Kidney (tissue), 14 donors: ENCODE data around the gene MANEAL. TPM values are rescaled to one million over a fixed set of nuclear protein-coding genes. Genes with fewer than 3 reads are reported as not detected.

Experiments used
- DNase-seq, 5 donors: peaks; one replicate each; pipeline ENCODE4 v3.0.0-alpha.2; 2013 to 2020
- FAIRE-seq: peaks from 2 replicates; lab custom pipeline; 2012; peaks lifted over from hg19 to GRCh38; lab: Jason Lieb, UNC
- H3K27ac ChIP-seq, 2 donors: one replicate each; pipeline ENCODE4 v1.7.0; 2013; ENCODE audit warnings: low read depth in 2 of 2, low read length in 2 of 2, inconsistent platforms in 1 of 2
- H3K27me3 ChIP-seq: one replicate; pipeline ENCODE4 v1.7.1; 2013; ENCODE audit warnings: low read length, inconsistent platforms; ENCODE audit not compliant: control insufficient read depth, insufficient read depth
- H3K36me3 ChIP-seq, 3 donors: one replicate each; pipeline versions ENCODE4 v1.7.0 to v1.7.1; 2013; ENCODE audit warnings: low read length in 3 of 3, control low read depth in 1 of 3, inconsistent platforms in 1 of 3; ENCODE audit not compliant: insufficient read depth in 3 of 3, control insufficient read depth in 2 of 3
- H3K4me1 ChIP-seq, 3 donors: one replicate each; pipeline versions ENCODE4 v1.7.0 to v1.7.1; 2013; ENCODE audit warnings: low read length in 3 of 3, inconsistent platforms in 1 of 3, low read depth in 1 of 3; ENCODE audit not compliant: control insufficient read depth in 2 of 3, insufficient read depth in 2 of 3
- H3K4me3 ChIP-seq, 3 donors: one replicate each; pipeline versions ENCODE4 v1.7.0 to v1.8.1; 2013; ENCODE audit warnings: low read length in 3 of 3, control low read depth in 1 of 3, inconsistent platforms in 1 of 3
- H3K9ac ChIP-seq, 3 donors: one replicate each; pipeline versions ENCODE4 v1.7.0 to v1.7.1; 2013; ENCODE audit warnings: low read length in 3 of 3, control low read depth in 1 of 3, inconsistent platforms in 1 of 3
- H3K9me3 ChIP-seq, 3 donors: one replicate each; pipeline versions ENCODE4 v1.7.0 to v1.7.1; 2013; ENCODE audit warnings: low read length in 3 of 3, control low read depth in 1 of 3, inconsistent platforms in 1 of 3; ENCODE audit not compliant: control insufficient read depth in 2 of 3, insufficient read depth in 1 of 3
- intact Hi-C: fragments of 100-400 bp; cut with DNase I; formaldehyde crosslinking; loops from one replicate; pipeline ENCODE4 v1.11.1; 2022
- polyA plus RNA-seq: library from polyadenylated mRNA; stranded (reverse); fragments of 350-450 nt; fragmentation: Illumina TruSeq; extraction: RNeasy Lipid Tissue Mini Kit (QIAGEN cat#74804); gene quantifications from one replicate; pipeline ENCODE4 v1.2.3, GENCODE V29; 2014; ENCODE audit warnings: low read depth, low replicate concordance; ENCODE audit not compliant: insufficient read depth
- total RNA-seq: library from RNA; stranded (reverse); fragmentation: NEBNext Ultra II Directional; extraction: Animal tissue kit (Norgen Biotek cat#: 25700); gene quantifications from one replicate; pipeline ENCODE4 v1.2.1, GENCODE V29; 2021
- TF ChIP-seq, protein P1 (sequence below): IDR thresholded peaks from 3 replicates; pipeline ENCODE4 v1.5.1; 2012; ENCODE audit warnings: mild to moderate bottlenecking, moderate library complexity, borderline replicate concordance; ENCODE audit not compliant: insufficient read depth; ENCODE audit errors: extremely low read depth
- donor health status: control.
- donor health status: control.
- donor health status: control.
- donor health status: control.
- donor health status: control.
- donor health status: DM: yes; HTN: yes; CAD: no.
- donor health status: Normal renal cell carcinoma (clear cell type).

The MANEAL gene
- total and polyA plus RNA-seq, 2 donors from 2014 or later = 4.6 to 4.7 TPM

DNA sequence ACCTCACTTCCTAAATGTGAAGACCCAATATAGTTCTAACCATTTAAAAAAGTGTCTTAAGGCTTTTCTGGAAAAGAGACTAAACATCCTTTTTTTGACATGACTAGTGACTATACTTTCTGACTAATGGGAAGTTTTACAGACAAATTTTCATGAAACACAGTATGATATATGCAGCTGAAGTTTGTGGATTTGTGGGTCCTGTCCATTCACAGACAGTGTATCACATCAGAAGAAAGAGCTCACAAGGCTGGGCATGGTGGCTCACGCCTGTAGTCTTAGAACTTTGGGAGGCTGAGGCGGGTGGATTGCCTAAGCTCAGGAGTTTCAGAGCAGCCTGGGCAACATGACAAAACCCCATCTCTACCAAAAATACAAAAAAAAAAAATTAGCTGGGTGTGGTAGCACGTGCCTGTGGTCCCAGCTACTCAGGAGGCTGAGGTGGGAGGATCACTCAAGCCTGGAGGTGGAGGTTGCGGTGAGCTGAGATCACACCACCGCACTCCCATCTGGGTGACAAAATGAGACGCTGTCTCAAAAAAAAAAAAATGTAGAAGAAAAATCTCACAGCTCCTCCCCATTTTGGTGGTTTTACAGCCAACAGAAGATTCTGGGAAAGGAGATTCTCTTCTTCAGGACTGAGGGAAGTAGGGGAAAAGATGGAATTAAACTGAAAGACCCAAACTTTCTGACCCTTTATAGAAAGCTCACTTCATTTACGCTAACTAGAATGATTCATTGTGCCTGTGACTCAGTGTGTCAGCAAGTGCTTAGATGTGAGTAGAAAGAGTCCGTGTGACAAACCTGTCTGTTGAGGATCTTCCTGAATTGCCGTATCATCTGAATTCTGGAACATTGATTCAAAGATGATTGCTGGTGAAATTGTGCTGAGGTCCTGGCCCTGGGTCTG, 29.5 kb downstream of the MANEAL start:
- DNase-seq = no peak
- Histone ChIP-seq H3K9ac (no peak overlapping the region), H3K4me1 (no peaks in the 10 kb centered on the region), H3K4me3 (no peak overlapping the region), H3K27ac (no peak overlapping the region), H3K36me3 (peaks cover 2 to 25% (median 24%) of the 10 kb centered on the region in 3 donors), H3K27me3 (no peaks in the 10 kb centered on the region), H3K9me3 (no peaks in the 10 kb centered on the region)
- TF ChIP-seq, protein P1, sequence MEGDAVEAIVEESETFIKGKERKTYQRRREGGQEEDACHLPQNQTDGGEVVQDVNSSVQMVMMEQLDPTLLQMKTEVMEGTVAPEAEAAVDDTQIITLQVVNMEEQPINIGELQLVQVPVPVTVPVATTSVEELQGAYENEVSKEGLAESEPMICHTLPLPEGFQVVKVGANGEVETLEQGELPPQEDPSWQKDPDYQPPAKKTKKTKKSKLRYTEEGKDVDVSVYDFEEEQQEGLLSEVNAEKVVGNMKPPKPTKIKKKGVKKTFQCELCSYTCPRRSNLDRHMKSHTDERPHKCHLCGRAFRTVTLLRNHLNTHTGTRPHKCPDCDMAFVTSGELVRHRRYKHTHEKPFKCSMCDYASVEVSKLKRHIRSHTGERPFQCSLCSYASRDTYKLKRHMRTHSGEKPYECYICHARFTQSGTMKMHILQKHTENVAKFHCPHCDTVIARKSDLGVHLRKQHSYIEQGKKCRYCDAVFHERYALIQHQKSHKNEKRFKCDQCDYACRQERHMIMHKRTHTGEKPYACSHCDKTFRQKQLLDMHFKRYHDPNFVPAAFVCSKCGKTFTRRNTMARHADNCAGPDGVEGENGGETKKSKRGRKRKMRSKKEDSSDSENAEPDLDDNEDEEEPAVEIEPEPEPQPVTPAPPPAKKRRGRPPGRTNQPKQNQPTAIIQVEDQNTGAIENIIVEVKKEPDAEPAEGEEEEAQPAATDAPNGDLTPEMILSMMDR = no peak
- FAIRE-seq = no peak
- intact Hi-C loops = no loop called here

DNA sequence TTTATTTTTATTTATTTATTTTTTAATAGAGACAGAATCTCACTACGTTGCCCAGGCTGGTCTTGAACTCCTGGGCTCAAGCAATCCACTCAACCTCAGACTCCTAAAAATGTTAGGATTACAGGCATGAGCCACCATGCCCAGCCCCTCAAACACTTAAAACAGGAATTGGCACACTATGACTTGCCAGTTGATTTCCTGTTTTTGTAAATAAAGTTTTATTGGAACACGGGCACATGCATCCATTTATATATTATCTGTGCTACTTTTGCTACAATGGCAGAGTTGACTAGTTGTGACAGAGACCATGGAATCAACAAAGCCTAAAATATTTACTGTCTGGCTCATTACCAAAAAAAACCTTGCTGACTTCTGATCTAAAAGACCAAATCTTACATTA, 30.4 kb downstream of the MANEAL start:
- Histone ChIP-seq H3K9ac (no peak overlapping the region), H3K27ac (no peak overlapping the region), H3K4me1 (no peaks in the 10 kb centered on the region), H3K9me3 (no peaks in the 10 kb centered on the region), H3K36me3 (peaks cover 2 to 25% (median 24%) of the 10 kb centered on the region in 3 donors), H3K4me3 (no peak overlapping the region), H3K27me3 (no peaks in the 10 kb centered on the region)
- intact Hi-C loops = no loop called here
- no peak for DNase-seq
- TF ChIP-seq, protein P1 = no peak
- no peak for FAIRE-seq

DNA sequence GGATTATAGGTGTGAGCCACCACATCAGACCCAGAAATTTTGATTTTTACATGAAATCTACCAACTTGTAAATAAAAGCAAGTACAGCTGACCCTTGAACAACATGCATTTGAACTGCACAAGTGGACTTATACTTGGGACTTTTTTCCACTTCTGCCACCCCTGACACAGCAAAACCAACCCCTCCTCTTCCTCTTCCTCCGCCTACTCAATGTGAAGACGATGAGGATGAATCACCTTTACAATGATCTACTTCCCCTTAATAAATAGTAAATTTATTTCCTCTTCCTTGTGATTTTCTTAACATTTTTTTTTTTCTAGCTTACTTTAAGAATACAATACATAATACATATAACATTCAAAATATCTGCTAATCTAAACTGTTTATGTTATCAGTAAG, 31.9 kb downstream of the MANEAL start:
- Histone ChIP-seq H3K4me3 (no peak overlapping the region), H3K4me1 (no peaks in the 10 kb centered on the region), H3K27me3 (no peaks in the 10 kb centered on the region), H3K27ac (no peak overlapping the region), H3K9ac (no peak overlapping the region), H3K9me3 (no peaks in the 10 kb centered on the region), H3K36me3 (peaks cover 2 to 19% (median 18%) of the 10 kb centered on the region in 3 donors)
- DNase-seq = no peak
- intact Hi-C loops = no loop called here
- TF ChIP-seq, protein P1 = no peak
- no peak for FAIRE-seq
